Activated CD8-positive, alpha-beta memory T cell treated with anti-CD3 and anti-CD28 coated beads, Interleukin-2, amount 50 U/mL, for 1 hour (primary cell): ENCODE results near the gene BEGAIN.

ENCODE experiments used
- DNase-seq: peaks from one replicate; pipeline ENCODE4 v3.0.0-alpha.2; 2020; ENCODE audit errors: extremely low read depth

BEGAIN gene

DNA sequence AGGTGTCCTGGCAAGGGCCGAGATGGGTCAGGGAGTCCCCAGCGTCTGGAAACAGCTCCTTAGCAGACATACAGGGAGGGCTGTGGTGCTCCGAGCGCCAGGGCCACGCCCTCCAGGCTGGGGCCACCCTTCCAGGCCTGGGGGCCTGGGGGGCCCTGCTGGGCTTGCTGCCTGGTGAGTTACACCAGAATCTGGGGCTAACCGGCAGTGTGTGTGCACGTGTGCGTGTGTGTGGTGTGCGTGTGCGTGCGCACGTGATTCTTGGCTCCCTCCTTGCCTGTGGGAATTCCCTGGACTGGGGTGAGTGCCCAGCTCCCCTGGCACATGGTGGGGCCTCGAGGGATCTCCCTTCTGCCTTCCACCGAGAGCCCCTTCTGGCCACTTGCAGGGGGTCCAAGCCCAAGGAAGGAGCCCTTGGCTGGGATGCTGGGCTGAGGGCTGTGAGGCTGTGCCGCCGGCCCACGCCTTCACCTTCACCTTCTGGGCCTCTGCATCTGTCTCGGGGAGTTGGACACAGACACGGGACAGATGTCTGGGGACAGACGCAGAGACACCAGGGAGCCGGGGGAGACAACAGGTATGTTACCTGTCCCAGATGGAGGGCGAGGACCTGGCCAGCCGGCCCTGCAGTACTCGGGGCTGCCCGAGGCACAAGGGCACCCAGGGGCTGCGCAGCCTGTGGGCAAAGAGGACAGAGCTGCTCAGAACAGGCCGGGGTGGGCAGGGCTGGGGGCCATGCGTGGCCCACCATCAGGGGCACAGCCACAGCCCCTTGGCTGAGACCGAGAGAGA lies 37.2 kb downstream of the BEGAIN start:
- no peak for DNase-seq

DNA sequence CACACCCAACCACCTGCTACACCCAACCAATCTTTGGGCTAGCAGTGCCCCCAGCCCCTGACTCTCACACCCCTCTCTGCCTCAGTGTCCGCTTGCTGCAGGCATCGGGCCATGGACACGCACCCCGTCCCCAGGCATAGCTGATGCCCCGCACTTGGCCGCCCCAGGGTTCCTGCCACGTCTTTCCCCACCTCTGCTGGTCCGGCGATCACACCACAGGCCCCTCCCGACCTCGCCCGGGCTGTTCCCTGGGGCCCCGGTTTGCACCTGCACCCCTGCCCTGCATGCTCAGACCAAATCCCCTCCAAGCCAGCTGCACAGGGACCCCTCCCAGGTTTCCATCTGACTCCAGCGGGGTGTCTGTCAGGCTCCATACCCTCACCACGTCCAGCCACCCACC lies 38.3 kb downstream of the BEGAIN start:
- no peak for DNase-seq

DNA sequence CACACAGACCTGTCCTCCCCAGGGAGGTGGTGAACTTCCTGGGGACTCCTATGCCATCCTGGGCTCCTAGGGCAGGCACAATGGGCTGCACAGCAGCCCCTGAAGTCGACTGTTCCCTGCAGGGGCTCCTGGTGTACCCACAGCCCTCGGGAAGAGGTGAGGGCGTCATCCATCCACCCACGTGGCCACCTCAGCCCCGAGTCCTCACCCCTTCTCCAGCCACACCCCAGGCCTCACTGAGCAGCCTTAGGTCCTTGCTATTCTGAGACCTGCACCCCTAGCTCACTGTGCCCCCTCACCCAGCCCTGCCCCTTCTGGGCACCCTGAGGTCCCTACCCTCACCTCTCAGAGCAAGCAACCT lies 38.9 kb downstream of the BEGAIN start:
- DNase-seq, result no peak

DNA sequence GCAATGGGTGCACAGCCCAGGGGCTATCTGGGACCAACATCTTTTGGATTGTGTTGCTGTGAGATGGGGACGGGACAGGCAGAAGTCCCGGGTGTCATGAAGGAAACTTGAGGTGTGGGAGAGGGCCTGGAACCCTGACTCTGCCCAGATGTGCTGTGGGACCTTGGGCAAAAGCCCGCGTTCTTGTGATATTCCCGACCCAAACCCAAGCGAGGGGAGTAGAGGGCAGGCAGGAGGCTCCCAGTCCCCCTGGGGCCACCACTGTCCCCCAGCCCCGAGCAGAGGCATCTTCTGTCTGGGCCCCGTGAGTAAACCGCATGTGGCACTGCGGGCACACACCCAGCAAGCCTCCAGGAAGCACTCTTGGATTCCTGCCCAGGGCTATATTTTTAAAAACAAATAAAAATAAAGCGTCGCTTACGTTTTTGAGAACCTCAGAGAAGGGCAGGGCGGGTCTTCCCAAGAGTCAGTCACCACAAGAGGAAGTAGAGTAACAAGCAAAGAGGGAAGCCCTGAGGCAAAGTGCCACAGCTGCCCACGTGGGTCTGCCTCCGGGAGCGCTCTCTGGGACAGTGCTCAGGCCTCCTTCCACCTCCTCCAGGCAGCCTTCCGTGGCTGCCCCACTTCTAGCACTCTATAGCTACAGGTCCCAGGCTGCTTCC lies 39.5 kb downstream of the BEGAIN start:
- DNase-seq, result no peak

DNA sequence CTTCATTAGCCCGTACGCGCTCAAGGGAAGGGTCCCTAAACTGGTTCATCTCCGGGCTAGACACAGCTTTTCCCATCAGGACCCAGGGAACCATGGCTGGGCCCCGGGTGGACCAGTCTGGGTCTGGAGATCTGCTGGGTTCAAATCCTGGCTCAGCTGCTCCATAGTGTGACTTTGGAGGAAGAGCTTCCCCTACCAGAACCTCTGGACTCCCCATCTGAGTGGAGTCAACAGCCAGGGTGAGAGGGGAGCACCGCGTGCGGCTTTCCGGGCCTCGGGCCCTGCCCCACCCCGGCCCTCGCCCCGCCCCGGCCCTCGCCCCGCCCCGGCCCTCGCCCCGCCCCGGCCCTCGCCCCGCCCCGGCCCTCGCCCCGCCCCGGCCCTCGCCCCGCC lies 41.2 kb downstream of the BEGAIN start:
- DNase-seq, result no peak

DNA sequence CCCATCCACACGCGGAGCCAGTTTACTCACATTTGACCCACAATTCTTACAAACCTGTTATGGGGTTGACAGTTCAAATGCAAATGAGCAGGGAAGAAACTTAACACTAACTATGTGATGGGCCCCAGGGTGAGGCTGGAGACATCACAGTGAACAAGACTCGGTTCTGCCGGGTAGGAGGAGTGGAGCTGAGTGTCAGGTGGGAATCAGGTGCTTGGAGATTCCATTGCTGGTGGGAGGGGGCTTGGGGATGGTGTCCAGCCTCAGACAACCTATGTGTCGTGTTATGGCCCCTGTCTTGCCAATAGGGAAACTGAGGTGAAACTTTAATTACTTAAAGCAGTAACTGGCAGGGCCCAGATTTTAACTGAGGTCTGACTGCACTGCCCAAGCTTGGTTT lies 41.9 kb downstream of the BEGAIN start:
- no peak for DNase-seq

DNA sequence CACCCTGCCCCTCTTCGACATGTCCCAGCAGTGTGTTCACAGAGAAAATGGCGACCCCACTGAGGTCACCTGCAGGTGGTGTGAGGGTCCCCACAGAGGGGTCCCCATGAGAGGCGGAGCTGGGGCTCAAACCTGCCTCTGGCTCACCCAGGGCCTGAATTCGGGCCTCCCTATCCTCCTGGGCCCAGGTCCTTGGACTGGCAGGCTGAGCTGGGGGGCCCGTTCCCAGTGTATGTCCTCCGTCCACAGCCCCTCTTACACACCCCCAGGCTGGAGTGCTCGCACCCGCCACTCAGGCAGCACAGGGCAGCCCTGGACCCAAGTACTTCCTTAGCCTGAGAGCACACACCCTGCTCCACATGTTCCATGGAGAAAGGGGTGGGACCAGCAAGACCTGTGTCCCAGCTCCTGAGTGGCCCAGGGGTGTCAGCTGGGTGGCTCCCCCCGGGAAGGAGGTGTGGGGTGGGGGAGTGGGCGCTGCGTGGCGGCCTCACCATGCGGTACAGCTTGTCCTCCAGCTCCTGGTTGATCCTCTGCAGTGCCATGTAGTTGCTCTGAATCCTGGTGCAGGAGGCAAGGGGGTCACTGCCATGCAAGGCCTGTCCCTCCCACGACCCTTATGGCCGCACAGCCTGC lies 42.6 kb downstream of the BEGAIN start:
- DNase-seq, result no peak

DNA sequence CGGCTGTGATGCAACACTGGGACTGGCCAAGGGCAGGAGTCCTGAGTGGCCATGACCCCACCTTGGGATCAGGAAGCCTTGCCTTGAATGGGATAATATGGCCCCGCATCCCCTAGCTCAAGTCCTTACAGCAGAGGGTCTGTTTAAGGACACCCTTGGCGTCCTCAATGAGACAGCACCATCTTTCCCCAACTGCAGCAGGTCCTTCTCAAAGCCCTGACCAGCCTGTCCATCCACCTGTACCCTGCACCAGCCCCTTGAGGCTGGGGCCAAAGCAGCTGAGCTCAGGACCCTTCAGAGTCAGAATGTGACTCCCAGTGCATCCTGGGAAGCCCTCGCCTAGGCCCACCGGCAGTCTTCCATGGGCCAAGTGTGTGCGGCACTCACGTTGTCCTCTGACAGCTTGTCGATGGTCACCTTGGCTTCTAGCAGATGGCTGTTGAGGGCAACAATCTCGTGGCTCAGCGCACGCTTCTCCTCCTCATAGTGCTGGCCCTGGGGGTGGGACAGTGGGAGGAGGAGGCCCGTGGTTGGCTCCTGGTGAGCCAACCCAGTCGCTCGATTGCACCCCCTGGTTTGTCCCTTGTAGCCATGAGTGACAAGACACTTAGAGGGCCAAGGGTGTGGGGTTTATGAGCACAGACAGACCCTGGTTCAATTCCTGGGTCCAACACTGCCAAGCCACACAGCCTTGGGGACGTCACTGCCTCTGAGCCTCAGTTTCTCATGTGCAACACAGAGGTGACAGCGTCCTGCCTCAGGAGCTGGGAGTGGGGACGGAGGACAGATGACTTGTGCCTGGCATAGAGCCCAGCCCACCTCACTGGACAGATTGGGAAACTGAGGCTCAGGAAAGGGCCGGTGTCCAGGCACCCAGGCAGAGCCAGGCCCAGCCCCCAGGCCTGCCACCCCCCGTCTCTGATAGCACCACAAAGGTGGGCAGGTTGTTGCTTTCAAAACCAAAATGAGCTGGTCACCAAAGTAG lies 43.5 kb downstream of the BEGAIN start:
- no peak for DNase-seq

DNA sequence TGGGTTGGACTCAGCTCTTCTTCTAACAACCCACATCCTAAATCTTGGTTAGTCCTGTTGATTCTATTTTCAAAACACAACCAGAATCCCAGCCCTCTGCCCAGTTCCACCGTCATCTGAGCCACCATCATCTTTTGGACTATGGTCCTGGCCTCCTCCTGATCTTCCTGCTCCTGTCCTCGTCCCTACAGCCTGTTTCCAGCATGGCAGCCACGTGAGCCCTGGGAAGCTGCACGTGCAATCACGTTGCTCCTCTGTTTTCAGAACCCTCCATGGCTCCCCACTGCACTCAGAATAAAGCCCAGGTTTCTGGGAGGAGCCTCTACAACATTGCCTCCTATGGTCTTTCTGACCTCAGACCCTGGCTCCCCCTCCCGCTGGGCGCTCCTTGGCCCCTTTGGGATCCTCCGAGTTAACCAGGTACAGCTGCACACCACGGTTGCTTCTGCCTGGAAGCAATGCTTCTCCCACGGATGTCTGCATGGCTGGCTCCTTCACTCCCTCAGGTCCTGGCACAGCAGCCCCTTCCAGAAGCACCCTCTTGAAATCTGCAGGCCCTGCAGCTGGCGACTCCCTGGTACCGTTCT lies 44.5 kb downstream of the BEGAIN start:
- DNase-seq, result no peak

DNA sequence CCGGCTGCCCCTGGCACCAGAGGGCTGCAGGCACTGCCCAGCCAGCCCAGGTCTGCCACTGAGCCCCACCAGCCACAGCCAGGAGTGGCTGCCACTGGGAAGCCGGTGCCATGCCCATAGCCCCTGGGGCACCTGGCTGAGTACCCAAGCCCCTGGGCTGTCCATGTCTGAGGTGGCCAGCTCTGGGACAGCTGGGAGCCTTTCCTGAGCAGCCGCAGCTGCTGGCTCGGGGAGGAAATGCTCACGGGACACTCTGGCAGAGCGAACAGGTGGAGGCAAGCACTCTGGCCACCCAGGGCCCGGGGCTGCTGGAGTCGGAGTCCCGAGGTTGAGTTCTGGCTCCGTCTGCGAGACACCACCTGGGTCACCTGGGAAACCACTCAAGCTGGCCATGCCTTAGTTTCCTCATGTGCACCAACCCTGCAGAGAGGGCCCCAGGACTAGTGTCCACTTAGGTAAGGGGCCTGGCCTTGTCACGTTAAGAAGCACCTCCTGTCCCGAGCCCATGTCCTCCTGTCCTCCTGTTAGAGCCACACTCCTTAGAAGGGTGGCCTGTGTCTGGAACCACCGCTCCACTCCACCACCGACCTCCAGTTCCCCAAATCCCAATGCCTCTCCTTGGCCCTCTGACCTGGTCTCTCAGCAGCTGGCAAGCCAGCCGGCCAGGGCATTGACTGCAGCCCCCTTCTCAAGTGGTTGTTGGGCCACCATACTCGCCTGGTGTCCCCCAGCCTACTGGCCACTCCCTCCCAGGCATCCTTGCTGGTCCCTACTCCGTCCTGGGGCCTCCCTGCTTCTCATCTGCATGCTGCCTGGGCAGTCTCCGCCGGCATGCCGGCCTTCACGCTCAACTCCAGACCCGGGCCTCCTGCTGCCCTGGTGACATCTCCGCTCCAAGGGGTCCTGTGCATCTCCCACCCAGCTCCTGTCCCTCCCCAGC lies 45.3 kb downstream of the BEGAIN start:
- no peak for DNase-seq

DNA sequence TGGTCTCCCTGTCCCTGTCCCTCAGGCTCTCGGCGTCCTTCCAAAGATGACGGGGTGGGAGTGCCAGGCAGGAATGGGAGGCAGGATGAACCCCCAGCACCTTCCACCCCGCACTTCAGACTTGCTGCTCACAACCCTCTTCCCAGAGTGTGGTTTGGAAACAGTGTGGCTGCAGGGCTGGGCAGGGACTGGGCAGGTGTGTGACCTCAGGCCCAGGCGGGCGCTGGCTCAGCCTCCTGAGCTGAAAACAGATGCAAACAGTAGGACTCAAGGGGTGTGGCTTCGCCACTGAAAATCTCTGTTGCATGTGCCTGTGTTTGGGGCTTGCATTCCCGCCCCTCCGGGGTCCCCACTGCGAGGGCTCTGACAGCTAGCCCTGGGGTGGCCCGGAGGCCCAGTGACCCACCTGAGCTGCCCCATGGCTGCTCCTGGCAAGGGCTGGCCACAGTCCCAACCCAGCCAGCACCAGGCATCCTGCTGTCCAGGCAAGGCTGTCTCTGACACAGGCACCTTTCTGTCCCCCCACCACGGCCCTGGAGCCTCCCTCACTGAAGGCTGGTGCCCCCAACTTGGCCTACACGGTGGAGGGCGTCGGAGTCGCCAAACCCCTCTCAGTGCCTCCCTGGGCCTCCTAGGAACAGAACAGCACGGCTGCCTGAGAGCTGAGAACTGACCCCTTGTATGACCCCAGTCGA lies 46.1 kb downstream of the BEGAIN start:
- no peak for DNase-seq

DNA sequence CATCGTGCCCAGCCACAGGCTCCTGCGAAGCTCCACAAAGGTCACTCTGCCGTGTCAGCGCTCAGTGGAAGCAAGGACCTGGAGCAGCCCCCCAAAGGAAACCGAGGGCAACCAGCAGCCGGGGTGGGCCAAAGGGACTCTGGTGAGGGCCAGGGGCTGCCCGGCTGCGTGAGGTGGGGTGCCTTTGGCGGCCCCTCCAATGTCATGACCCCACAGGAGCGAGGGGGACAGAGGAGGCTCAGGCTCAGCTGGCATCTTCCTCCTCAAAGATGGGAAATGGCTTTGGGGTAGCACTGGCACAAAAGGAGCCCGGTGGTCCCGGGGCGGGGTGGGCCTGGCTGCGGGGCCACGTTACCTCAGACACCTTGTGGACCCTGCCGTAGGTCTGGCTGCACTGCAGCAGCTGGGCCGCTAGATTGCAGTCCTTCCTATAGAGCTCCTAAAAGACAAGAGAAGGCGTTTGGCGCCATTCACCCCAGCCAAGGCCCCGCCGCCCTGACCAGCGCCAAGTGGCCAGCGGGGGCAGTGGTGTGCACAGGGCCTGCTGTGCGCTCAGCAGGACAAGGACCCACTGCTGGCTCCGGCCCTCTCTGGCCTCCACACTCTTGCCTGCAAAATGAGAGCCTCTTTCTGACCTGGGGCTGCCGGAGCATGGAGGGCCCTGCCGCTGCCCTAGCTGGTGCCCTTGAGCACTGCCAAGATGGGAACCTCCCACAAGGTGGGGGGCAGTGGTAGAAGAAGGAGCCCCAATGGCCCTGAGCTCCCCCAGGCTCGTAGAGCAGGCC lies 46.9 kb downstream of the BEGAIN start:
- DNase-seq, result no peak

DNA sequence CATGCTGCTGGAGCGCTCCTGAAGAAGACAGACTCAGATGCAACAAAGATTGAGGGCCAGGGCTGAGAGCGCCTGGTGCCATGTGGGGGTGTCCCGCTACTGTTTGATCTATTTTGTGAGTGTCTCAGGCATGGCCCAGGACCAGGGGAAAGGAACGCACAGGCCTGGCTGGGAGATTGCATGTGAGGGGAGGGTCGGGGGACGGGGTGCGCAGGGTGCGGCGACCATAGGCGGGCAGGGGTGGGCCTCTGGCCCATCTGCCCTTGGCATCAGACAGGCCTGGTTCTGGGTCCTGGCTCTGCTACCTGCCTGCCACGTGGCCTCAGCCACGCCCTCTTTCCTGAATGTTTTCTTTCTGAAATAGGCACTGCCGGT lies 47.5 kb downstream of the BEGAIN start:
- no peak for DNase-seq

DNA sequence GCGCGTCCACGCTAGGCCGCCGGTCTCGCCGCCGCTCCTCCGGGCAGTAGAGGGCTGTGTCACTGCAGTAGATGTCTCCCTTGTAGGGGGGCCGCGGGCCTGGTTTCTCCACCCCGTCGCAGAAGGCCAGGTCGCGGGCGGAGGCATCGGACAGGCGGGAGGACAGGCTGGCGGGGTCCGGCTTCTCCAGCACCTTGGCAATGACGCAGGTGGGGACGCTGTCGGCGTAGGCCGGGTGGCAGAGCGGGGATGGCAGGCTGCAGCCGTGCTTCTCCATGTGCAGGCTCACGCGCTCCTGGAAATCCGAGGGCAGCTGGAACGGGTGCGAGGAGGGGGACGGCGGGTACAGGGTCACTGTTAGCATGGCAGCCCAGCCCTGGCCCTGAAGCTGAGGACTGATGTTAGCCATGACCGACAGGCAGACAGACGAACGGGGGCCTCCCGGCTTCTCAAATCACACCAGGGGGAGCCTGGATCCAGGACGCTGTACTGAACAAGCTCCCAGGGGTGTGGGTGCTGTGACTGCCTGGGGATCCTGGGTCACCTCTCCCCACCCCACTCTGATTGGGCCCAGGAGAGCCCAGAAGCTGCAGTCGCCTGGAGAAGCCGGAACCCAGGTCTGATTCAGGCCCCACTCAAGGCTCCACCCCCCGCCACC lies 48.1 kb downstream of the BEGAIN start:
- DNase-seq, result no peak

DNA sequence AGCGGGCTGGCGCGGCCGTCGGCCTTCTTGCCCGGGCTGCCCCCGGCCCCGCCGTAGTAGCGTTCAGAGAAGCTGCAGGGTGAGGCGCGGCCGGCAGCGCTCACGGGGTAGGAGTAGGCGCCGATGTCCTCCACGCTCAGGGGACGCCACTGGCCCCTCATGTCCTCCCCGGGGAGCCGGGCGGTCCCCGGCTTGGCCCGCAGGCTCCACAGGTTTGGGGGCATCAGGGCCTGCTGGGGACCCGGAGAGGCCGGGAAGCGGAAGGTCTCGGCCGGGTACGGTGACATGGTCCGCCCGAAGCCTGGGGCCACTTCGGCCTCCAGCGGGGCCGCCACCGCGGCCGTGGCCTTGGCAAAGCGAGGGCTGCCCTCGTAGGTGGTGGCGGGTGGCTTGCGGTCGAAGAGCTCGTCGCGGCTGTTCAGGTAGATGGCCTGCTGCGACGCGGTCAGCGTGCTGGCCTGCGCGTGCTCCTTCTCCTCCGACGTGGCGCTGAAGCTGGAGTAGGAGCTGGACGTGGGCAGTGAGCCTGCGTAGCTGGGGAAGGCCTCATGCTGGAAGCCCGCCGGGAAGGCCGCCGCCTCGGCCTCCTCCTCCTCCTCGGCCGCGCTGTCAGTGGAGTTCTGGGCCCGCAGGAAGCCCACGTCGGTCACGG lies 48.7 kb downstream of the BEGAIN start:
- DNase-seq, result no peak

DNA sequence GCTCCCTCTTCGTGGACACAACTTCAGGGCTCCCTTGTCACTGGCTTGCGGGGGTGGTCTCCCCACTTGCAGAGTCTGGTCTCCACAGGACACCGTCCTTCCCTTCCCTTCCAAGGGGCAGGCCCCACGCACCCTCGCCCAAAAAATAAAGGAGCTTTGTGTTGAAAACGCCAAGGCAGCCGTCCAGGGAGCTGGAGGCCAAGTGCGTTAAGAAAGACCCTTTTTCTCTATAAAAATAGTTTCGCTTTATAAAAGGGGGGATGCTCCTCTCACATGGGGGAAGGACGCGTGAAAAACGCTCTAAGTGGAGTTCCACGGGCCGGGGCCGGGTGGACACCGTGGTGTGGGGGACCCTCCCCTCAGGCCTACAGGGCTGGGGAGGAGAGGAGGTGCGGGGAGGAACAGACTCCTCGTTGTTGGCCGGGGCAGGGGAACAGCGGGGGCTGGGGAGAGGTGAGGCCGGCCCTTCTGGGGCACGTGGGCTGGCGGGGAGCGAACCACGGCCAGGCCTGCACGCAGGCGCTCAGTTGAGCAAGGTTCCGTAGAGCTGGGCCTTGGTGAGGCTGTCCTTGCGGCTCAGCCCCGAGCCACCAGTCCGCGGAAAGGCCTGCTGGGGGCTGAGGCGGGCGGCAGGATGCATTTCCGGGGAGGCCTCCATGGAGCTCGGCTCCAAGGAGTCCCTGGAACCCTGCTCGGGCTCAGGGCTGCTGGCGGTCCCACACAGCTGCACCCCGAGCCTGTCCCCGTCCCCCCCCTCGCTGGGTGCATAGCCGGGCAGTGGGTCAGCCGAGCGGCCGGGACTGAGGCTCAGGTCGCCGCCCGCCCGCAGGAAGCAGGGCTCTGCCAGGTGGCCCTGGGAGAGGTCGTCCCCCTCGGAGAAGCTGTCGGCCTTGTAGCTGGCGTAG lies 49.5 kb downstream of the BEGAIN start:
- DNase-seq, result no peak
